Measurements from ENCODE around the gene FAT1.

The FAT1 gene

DNA sequence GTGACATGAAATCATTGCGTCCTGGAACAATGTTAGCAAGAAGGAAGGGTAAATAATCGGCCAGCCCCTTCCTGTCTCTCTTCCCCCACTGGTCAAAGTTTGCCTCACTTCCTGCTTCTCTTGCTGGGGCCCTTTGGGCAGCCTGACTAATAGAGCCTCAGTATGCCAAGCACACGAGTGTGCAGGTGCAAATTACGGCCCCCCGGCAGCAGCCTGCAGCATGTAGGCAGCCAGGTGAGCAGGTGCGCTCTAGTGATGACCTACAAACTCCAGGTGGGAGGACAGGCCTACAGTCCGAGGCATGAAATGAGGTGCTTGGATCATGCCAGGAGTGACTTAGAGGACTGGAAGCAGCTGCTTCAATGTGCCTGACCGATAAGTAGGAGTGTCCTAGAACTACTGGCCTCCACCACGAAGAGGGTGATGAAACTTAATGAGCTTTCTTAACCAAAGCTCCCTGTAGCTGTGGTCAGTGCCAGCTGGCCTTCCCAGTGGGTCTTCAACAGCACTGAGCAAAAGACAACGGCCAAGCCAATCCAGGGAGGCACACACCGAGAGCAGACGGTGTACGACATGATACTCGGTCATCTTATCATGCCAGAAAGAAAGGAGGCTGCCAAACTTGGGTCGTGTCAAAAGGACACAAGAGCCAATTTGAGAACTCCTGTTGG lies 26.1 kb upstream of the FAT1 start:
- no peak for DNase-seq

DNA sequence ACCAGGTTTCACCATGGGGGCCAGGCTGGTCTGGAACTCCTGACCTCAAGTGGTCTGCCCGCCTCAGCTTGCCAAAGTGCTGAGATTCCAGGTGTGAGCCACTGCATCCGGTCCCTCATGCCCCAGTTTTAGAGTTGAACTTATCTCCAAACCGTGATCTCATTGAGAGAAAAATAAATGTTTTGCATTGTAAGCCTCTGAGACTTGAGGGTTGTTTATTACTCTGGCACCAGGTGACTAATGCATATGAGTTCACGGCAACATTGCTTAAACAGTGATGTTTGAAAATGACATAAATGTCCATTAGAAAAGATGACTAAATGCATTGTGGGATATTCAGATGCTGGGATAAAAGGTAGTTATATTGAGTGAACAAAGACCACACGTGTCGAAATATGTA lies 22.9 kb upstream of the FAT1 start:
- no peak for DNase-seq

DNA sequence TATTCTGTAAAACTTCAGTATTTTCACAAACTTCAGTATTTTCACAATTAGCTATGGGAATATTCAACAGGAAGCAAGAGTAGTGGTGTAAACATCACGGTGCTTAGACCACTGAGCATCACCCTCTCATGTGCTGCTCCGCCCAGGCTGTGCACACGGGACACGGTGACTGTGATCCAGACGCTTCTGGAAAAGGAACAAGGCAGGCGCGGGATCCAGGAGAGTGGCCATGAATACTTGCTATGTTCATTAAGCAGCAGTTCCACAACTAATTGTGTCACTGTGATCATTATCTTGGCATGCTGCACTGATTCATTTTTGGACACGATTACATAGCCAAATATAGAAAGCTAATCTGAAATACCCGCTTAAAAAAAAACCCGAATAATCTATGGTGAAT lies 19.6 kb upstream of the FAT1 start:
- DNase-seq, result no peak

DNA sequence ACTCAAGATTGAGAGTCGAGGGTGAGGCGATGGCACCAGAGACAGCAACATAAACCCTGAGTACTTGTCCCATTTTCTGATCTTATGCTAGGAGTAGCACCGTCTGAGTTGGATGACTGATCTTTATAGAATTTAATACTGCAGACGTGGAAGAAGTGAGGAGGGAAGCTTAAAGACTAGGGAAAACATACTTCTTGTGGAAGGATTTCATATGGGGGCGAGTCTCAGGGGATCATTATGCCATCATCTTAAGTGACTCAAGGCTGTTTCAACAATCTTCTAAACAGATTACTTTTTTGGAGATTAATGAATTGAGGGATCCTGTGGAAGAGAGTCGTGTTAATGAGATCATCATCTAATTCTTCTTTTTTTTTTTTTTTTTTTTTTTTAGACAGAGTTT lies 17.2 kb upstream of the FAT1 start:
- no peak for DNase-seq

DNA sequence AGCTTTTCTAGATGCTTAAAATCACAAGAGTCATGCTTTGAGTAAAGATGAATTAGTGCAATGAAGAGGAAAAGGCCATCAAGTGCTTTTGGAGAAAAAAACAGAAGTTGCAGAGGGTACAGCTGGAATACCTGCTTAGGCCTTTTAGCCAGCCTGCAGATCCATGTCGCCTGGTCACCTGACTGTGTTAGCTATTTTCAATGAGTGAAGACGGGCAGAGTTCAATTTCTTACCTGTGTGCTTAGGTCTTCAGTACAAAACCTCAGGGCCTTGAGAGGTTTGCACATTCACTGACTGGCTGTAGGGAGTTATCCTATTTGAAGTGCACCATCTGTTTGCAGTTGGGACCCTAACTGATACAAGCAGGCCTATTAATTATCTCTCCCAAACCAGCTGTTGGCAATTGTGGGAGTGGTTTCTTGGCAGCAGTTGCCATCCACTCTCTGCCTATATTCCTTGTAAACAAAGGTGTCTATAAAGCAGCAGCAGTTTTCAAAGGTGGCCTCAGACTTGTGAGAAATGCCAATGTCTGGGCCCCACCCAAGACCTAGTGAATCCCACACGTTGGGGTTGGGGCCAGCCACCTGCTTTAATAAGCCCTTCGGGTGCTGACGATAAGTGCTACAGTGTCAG lies 16.3 kb upstream of the FAT1 start:
- DNase-seq, result no peak

DNA sequence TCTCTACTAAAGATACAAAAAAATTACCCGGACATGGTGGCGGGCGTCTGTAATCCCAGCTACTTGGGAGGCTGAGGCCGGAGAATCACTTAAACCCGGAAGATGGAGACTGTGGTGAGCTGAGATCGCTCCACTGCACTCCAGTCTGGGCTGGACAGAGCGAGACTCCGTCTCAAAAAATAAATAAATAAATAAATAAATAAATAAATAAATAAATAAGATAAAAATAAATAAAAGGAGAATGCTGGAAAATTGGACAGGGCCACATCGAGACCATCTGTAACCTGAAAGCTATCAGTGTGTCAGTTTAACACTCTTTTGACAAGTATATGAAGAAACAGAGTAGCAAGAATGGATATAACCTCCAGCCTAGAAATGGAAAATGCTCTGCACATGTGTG lies 15.7 kb upstream of the FAT1 start:
- no peak for DNase-seq

DNA sequence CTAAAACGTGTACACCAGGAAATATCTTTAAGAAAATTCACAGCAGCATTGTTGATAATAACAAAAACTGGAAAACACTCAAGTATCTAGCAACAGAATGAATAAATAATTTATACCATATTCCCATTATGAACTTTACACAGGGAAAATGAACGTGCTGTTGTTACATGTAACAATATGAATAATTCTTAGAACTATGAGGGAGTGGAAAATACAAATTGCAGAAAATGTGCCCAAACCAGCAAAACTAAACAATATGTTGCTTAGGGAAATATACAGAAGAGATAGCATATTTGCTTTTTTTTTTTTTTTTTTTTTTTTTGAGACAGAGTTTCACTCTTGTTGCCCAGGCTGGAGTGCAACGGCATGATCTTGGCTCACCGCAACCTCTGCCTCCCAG lies 14.8 kb upstream of the FAT1 start:
- no peak for DNase-seq

DNA sequence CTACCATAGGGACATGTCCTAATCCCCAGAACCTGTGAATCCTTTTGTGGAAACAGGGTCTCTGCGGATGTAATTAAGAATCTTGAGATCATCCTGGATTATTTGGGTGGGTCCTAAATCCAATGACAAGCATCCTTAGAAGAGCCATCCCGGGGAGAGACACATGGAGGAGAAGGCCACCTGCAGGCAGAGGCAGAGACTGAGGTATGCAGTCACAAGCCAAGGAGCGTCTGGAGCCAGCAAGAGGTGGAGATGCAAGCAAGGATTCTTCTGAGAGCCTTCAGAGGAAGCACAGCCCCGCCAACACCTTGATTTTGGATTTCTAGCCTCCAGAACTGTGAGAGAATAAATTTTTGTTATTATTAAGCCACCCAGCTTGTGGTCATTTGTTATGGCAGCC lies 13.8 kb upstream of the FAT1 start:
- DNase-seq, result no peak

DNA sequence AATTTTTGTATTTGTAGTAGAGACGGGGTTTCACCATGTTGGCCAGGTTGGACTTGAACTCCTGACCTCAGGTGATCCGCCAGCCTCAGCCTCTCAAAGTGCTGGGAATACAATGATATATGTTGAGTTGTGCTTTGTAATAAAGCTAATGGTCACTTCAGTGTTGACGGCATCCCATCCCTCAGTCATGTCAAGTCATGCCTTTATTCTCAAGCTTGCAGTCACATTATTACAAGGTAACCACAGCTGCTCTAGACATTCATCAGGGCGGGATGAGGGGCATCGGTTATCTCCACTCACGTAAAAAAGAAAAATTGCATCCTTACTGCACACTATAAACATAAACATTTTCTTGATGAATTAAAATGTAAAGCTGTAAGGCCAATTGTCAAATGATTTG lies 12.8 kb upstream of the FAT1 start:
- no peak for DNase-seq

DNA sequence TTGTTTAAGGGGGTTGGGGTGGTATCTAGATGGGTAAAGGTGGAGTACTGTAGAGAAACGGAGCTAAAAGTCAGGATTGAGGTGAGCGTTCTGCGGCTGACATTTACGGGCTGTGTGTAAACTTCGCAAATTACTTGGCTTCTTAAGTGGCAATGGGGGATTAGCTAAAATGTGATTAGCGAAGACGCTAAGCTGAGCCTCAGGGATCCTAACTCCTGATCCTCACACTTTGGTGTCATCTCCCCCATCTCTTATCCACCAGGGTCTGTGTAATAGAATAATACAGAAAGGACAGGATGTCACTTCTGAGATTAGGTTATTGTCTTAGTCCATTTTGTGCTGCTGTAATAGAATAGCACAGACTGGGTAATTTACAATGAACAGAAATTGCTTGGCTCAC lies 10.6 kb upstream of the FAT1 start:
- DNase-seq, result no peak

DNA sequence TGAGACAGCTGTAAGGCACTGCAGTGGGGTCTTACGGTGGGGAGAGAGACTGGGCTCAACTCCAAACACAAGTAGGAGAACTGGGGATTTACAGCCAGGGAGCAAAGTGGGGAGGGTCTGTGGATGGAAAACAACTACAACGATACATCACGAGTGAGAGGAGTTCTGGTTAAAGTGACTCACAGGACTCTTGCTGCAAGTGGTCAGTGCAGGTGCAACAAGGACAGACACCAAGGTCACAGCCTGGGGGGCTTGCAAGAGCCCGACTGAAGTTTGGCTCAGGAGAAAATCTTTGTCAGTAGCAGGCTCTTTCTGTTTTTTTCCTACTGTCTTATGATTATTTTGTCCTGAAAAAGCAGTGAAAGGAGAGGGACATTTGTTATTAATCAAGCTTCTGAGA lies 10.1 kb upstream of the FAT1 start:
- no peak for DNase-seq

DNA sequence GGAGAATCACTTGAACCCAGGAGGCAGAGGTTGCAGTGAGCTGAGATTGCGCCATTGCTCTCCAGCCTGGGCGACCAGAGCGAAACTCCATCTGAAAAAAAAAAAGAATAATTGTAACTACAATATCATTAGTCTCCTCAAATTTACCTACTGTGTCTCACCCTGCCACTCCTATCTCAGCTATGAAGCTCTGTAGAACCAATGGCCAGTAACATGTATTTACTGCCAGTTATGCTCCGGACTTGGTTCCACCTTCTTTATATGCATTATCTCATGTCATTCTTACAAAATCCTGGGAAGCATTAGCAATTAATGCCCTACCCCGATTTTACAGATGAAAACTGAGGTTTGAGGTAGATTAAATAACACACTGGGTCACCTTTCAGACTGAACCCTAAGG lies 7.0 kb upstream of the FAT1 start:
- DNase-seq, result no peak

DNA sequence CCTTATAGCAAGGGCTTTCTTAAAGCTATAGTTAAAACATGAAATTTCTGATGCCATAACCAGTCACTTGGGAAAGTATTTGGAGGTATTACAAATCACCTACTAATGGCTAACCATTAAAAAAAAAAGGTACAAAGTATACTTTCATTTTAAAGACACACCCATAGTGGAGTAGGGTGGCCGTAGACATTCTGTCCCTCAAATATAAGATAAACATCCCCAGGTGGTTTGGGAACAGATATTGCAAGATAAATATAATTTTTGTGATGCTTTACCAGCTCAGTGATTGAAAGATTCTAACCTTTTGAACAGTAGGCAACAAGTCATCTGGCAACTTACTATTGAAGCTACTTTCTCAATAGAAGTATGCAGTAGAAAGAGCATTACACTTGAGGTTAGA lies 6.2 kb upstream of the FAT1 start:
- no peak for DNase-seq

DNA sequence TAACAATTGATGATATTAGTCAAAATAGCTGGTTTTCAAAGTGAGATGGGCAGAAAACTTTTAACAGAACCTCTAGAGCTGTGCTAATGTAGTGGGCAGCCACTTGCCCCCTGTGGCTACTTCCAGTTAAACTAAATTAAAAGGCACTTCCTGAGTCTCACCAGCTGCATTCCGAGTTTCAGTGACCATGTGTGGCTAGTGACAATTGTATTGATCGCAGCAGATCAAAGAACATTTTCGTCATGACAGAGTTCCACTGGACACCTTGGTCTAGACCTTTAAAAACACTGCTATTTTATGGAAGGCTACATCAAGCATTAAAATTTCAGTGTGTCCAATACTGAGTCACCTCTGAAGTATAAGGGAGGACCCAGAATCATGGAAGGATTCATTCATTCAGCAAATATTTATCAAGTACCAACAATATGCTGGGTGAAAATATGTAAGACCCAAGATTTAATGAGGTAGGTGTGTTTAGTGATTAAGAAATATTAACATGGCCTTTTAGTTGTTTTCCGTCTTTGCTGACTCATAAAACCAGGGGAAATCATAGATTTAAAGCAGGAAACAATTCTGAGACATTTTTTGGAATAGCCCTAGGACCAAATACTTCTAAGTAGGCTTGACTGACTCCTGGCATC lies 5.1 kb upstream of the FAT1 start:
- DNase-seq, result no peak

DNA sequence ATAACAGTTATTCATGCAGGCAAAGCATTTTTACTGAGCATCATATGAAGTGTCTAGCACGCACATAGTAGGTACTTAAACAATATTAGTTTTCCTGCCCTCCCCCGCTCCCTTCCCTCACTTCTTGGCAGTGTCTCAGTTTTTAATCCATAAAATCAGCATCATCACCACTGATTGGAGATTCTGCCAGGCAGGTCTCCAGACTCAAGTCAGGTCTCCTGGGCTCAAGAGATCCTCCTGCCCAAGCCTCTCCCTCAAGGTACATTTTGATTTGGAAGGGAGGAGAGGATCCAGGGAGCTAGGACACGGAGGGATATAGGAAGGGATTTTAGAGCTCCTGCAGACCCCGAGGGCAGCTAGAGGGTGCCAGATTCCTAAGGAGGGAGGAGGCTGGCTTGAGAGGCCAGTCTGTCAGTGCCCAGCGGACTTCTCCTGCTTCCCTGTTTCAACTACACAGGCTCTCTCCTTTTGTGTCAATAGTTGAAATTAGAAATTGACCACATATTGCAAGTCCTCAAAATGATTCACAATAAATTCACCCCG lies 4.4 kb upstream of the FAT1 start:
- DNase-seq, result no peak

DNA sequence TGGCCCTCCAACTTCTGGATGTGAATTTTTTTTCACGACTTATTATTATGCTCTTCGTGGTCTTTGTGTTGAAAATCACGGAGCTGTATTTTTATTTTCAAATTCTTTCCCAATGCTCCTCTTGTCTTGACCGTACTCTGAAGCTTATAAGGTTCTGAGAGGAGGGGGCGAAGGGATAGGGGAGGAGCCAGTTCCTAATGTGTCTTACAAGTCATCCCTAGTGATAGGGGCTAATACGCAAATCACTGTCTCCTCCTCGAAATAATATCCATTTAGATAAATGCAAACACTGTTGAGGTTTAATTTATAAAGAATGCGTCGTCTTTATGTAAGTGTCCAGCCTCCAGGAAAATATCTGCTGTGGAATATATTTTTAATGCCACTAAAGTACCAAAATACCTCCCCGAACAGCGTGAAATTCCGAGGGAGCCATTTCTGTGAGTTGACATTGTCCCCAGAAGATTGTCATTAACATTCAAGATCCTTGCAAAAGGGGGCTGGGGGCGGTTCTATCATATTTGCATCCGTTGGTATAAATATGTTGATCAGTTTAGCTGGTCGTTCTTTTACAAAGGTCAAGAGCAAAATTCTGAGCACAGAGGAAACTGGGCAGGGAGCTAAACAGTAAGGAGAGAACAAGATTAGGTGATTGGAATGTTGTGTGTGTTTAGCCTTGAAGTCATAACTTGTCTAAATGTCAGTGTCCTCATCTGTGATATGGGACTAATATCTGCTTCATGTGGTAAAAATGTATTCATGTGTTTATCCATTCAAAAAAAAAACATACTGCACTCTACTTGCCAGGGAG lies 3.7 kb upstream of the FAT1 start:
- no peak for DNase-seq

DNA sequence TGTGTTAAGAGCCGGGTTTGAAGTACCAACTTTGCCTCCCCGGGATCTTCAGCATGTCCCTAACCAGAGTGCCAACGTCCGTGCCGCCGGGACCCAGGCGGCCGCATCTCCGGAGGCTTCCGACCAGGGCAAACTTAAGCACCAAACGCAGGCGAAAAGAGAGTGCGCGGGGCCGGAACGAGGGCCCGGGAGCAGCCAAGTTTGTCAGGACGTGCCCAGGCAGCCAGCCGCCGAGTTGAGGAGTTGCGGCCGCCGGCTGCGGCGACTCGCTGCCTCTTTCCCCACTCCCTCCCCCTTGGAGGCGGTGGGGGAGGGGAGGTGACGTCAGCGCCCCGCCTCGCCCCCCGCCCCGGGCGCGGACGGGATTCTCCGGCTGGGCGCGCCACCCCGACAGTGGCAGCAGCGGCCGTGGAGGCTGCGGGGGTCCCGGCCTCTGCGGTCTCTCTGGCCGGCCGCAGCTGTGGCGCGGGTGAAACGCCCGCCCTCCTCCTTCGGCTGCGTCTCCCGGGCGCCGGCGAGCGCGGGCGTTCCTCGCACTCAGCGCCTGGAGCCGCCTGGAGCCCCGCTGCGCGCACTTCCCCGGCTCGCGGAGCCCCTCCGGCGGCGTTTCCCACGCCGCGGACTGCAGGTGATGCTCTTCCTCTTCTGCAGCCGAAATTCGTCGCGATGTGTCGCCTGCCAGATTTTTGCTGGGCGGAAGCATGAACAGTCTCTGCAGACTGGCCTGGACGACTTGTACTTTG lies 2.9 kb upstream of the FAT1 start:
- DNase-seq, result no peak

DNA sequence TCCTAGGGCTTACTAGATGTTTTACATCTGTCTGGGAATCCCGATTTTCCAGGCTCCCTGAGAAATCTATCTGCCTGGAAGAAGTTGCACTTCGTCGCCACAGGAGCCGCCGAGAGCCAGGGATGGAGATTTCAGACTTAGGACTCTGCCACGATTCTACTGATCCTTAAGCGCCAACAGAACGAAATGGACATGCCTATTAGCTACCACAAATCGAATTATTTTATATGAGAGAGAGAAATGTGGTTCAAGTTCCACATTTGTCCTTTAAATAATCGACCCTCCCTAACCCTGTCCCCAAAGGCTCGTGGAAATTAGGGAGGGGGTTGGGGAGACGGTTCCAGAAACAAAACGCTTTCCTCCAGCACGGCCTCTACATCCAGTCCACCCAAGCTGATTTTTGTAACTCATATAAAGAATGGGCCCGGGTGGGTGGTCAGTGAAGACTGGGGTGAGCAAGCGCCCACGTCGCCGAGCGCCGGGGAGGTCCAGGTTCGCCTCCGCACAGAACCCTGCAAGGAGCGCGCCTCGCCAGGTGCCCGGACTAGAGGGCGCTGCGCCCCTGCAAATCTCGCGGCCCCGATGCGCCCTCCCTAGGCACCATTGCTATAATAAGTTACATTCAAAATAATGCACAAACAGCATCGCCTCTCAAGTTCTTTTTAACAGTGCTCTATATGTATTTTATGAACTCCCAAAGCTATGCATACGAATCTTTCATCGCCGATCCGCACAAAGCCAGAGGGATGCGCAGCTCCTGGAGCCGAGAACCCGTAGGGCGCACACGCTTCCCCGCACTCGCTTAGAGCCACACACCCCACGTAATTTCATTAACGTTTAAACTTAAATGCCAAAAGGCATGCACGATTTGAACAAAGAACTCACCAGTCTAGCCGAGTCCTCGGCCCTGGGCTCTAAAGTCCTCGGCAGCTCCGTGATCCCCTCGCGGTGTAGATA lies 2.1 kb upstream of the FAT1 start:
- no peak for DNase-seq

DNA sequence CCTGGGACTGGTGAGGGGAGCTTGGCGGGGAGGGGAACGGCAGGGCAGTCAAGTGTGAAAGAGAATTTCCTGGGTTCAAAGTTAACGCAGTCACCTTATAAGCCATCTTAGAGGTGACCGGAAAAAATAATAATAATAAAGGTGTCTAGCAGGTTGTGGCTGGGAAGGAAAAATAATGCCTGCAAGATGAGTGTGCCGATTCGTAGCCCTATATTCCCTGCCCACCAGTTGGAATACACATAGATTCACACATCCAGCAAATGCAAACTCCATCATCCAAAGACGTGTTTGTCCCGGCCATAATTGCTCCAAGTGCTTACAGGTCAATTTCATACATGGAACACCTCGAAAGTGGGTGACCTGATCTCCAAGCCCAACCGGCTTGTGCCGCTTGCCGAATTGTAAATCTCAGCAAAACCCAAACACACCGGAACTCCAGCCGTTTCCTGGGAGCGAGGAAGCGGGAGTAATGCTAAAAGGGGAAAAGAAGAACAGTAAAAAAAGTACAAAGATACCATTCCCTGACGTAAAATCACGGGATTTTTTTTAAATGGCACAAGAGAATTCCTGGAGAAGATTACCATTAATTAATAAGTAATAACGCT lies 1.3 kb upstream of the FAT1 start:
- no peak for DNase-seq

DNA sequence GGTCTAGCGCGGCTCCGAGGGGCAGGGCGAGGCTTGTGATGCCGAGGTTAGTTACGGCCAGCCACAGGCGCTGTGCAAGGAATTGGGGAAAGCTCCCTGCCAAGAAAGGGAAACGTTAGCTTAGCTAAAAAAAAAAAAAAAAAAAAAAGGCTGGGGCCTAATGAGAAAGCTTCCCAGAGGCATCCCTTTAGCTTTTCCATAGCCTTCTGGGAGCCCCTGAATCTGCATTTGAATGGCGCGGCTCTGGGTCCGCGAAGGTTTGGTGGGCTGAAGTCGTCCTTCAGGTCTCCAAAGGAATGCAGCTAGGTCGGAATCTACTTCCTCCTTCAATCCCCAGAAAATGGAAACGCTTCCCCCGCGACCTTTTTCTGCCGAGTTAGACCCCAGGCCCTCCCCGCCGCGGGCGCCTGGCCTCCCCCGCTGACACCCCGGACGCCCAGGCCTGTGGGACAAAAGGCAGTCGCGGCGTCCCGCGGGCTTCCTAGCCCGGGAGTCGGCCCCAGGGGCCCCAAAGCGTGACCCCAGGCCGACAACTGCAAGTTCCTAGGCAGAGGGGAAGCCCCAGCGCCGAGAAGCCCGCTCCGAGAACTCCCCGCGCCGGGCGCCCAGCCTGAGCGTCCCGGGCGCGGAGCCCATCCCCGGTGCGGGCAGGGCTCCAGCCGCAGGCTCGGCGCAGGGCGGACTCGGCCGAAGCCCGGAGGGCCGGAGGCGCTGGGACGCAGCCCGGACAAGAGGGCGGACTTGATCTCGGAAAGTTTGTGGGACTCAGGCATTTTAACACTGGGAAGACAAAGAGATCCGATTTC lies 605 bp upstream of the FAT1 start:
- no peak for DNase-seq
